ENCODE data around the gene SPCS1. TPM values are rescaled to one million over a fixed set of nuclear protein-coding genes. Genes with fewer than 3 reads are reported as not detected.

SPCS1 gene
- total RNA-seq, 4 donors from 2014 or later = 67.3 to 95.3 (median 88.7) TPM

DNA sequence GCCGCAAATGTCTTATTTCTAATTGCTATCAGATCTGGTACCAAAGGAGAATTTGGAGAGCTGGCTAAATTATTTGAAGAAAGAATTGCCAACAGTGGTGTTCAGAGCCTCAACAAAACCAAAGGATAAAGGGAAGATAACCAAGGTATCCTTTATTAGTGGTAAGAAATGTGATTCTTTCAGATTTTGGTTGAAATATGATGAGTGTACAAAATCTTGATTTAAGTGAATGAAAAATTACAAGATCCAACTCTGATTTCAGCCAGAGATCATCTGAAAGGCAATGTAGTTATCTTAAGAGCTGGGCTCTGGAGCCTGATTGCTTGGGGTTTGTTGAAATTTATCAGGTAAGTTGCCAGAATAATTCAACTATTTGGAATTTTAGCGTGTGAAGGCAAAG, 15.3 kb upstream of the SPCS1 start:
- WGBS = 94% methylated on average over 2 of the region's 2 CpGs
- Histone ChIP-seq H3K27me3 (no peaks in the 10 kb centered on the region), H3K4me1 (peaks cover 6 to 19% (median 12%) of the 10 kb centered on the region in 4 donors), H3K36me3 (peaks cover 74 to 84% (median 82%) of the 10 kb centered on the region in 4 donors), H3K27ac (replicated peaks in 1 of 4) (no peak overlapping the region), H3K4me3 (no peak overlapping the region), H3K9me3 (no peaks in the 10 kb centered on the region)
- TF ChIP-seq EP300 (IDR thresholded peaks at IDR 0.05) (no peak), POLR2A (IDR thresholded peaks at IDR 0.05; ENCODE audit: low read depth) (no peak), POLR2AphosphoS5 (IDR thresholded peaks at IDR 0.05) (no peak)
- TF ChIP-seq, protein P1, sequence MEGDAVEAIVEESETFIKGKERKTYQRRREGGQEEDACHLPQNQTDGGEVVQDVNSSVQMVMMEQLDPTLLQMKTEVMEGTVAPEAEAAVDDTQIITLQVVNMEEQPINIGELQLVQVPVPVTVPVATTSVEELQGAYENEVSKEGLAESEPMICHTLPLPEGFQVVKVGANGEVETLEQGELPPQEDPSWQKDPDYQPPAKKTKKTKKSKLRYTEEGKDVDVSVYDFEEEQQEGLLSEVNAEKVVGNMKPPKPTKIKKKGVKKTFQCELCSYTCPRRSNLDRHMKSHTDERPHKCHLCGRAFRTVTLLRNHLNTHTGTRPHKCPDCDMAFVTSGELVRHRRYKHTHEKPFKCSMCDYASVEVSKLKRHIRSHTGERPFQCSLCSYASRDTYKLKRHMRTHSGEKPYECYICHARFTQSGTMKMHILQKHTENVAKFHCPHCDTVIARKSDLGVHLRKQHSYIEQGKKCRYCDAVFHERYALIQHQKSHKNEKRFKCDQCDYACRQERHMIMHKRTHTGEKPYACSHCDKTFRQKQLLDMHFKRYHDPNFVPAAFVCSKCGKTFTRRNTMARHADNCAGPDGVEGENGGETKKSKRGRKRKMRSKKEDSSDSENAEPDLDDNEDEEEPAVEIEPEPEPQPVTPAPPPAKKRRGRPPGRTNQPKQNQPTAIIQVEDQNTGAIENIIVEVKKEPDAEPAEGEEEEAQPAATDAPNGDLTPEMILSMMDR (IDR thresholded peaks at IDR 0.05) = no peak
- intact Hi-C loops (cut with DNase I) = no loop called here
- no peak for DNase-seq (ENCODE audit: extremely low spot score)

DNA sequence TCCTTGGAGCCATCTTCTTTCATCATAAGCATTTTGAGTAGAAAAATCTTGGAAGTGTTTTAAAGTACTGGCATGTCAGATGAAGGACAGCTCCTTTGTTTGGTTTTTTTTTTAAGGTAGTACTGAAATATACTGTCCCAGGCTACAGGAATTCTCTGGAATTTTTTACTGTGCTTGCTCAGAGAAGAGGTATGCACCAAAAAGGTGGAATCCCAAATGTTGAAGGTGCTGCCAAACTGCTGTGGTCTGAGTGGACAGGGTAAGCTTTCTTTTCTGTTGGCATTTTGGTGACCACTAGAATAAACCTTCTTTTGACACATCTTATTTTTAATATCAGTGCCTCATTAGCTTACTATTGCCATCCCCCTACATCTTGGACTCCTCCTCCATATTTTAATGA, 12.8 kb upstream of the SPCS1 start:
- Histone ChIP-seq H3K4me1 (peaks cover 0 to under 1% (median 0%) of the 10 kb centered on the region in 4 donors), H3K9me3 (no peaks in the 10 kb centered on the region), H3K36me3 (peaks cover 90 to 100% (median 98%) of the 10 kb centered on the region in 4 donors), H3K27ac (replicated peaks in 1 of 4) (no peak overlapping the region), H3K27me3 (no peaks in the 10 kb centered on the region), H3K4me3 (no peak overlapping the region)
- TF ChIP-seq EP300 (IDR thresholded peaks at IDR 0.05) (no peak), POLR2A (IDR thresholded peaks at IDR 0.05; ENCODE audit: low read depth) (no peak), POLR2AphosphoS5 (IDR thresholded peaks at IDR 0.05) (no peak)
- TF ChIP-seq, protein P1 (IDR thresholded peaks at IDR 0.05) = no peak
- no peak for DNase-seq (ENCODE audit: extremely low spot score)
- intact Hi-C loops (cut with DNase I) = no loop called here

DNA sequence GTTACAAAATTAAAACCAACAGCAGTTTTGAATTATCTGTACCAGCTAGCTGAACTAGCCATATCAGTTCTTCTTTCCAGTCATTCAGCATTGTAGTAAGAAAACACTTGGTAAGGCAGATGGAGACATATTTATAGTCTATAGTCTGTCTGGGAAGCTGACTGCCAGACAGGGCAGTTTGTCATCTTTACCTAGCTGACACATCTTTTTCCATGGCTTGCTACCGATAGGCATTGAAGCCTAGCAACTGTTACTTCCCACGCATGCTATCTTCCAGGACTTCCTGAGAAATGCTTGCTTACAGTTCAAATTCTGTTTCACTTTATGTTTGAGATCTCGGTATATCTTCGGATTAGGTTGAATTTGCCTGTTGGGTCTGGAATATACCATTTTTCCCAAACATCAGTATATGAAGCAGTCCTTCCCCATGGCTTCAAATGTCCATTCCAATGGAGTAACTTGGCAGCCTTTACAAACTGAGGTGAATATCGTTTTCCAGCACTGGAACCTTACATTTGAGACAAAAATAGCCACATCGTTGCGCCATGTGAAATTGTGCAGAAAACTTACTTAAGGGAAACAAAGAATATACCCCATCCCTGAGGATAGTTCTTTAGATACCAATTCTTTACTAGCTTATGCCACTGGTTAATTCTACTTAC, 11.2 kb upstream of the SPCS1 start:
- H3K9me3 ChIP-seq = no peaks in the 10 kb centered on the region
- no peaks in the 10 kb centered on the region for H3K27me3 ChIP-seq
- no peak overlapping the region for H3K4me3 ChIP-seq
- no peaks in the 10 kb centered on the region for H3K4me1 ChIP-seq
- intact Hi-C loops (cut with DNase I) = no loop called here
- no peak overlapping the region for H3K27ac ChIP-seq (replicated peaks in 1 of 4)
- peaks cover 76 to 100% (median 92%) of the 10 kb centered on the region in 4 donors for H3K36me3 ChIP-seq
- no peak for TF ChIP-seq EP300 (IDR thresholded peaks at IDR 0.05)
- no peak for TF ChIP-seq POLR2AphosphoS5 (IDR thresholded peaks at IDR 0.05)
- TF ChIP-seq, protein P1 (IDR thresholded peaks at IDR 0.05) = no peak
- no peak for TF ChIP-seq POLR2A (IDR thresholded peaks at IDR 0.05; ENCODE audit: low read depth)
- WGBS = 81% methylated on average over 7 of the region's 7 CpGs
- DNase-seq (ENCODE audit: extremely low spot score) = no peak

DNA sequence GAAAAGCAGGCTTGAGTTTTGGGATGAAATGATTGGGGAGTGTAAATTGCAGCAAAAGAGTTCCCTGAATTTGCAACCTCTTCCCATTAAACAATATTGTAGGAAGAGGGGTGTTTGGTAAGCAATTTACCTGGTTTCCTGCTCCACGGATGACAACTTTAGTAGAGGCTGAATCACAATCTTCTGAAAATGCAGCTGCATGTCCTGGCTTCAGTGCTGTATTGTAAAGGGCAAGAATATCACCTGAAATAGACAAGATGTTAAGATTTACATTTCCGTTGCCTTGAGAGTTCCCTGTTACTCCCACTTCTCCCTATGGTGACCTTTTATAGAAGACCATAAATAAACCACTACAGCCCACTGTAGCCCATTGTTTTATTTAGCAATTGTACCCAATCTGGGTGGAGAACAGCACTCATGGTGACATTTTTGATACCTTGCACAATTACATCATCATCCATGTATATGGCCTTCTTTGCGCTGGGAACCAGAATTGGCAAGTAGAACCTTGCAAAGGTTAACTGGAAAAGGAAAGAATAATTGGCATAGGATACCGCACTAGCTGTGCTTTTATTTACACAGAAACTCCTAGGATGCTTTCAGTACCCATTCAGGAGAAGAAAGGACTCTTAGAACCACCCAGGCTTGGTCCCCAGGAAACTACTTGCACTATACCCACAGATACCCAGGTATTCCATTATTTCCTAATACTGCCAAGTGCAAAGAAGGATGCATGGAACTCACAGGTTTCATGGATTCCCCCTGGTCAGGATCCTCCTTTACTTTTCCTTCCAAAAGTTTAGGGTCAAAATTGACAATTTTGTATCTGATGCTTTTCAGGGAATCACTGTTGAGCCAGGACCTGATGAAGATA, 9.9 kb upstream of the SPCS1 start:
- Histone ChIP-seq H3K4me3 (no peak overlapping the region), H3K27ac (replicated peaks in 1 of 4) (no peak overlapping the region), H3K27me3 (no peaks in the 10 kb centered on the region), H3K9me3 (no peaks in the 10 kb centered on the region), H3K36me3 (peaks cover 62 to 91% (median 82%) of the 10 kb centered on the region in 4 donors), H3K4me1 (no peaks in the 10 kb centered on the region)
- TF ChIP-seq POLR2AphosphoS5 (IDR thresholded peaks at IDR 0.05) (no peak), POLR2A (IDR thresholded peaks at IDR 0.05; ENCODE audit: low read depth) (no peak), EP300 (IDR thresholded peaks at IDR 0.05) (no peak)
- TF ChIP-seq, protein P1 (IDR thresholded peaks at IDR 0.05) = no peak
- intact Hi-C loops (cut with DNase I) = no loop called here
- DNase-seq (ENCODE audit: extremely low spot score) = no peak
- 72% methylated on average over 4 of the region's 4 CpGs for WGBS

Measured in esophagus muscularis mucosa (tissue), 4 donors.